ENCODE results near the gene PDS5A. TPM values are rescaled to one million over a fixed set of nuclear protein-coding genes. Genes with fewer than 3 reads are reported as not detected.

PDS5A gene
- total and polyA plus RNA-seq, 4 donors = 21.2 to 121 (median 42.3) TPM

Small RNAs within 50 kb of the gene (small RNA-seq; reads per million reads assigned to genes)
- gene RNA5SP159 (ENCODE audit: low replicate concordance) = not detected

Other genes with a start within 250 kb of the PDS5A start
- gene N4BP2, start 78.9 kb upstream of the PDS5A start, total RNA-seq = 10 to 100 TPM in 1 of 2 donors, 1 to 10 TPM in 1; 9.4 to 33.6 TPM
- gene N4BP2, start 78.9 kb upstream of the PDS5A start, polyA plus RNA-seq = 1 to 10 TPM; 1.8 to 2.4 TPM
- 10 to 100 TPM in 1 of 2 donors, 1 to 10 TPM in 1; 8.3 to 12.9 TPM for gene RHOH, start 219.1 kb upstream of the PDS5A start, total RNA-seq
- 10 to 100 TPM in 1 of 2 donors, 1 to 10 TPM in 1; 1.2 to 35.8 TPM for gene RHOH, start 219.1 kb upstream of the PDS5A start, polyA plus RNA-seq